ENCODE results near the gene RPL5. TPM values are rescaled to one million over a fixed set of nuclear protein-coding genes. Genes with fewer than 3 reads are reported as not detected.

Gene RPL5
- polyA plus RNA-seq, 1 donor from 2014 or later, result 1,645 TPM

DNA sequence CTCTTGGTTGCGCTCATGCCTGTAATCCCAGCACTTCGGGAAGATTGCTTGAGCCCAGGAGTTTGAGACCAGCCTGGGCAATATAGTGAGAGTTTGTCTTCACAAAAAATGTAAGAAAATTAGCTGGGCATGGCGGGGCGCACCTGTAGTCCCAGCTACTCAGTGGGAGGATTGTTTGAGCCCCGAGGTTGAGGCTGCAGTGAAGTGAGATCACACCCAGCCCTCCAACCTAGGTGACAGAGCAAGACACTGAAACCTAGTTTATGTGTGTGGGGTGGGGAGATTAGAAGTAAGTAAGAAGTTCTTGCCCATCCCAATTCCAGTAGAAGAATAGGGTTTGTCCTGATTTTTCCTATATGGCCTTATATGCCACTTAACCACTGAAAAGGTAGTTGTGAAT is 2.0 kb downstream of the RPL5 start:
- TF ChIP-seq SMC3 (conservative IDR thresholded peaks at IDR 0.05; ENCODE audit: poor library complexity), result no peak
- no peak for TF ChIP-seq EZH2 (IDR thresholded peaks at IDR 0.05; ENCODE audit: borderline replicate concordance, insufficient read depth, low read length, poor library complexity, severe bottlenecking)
- TF ChIP-seq, protein P1, sequence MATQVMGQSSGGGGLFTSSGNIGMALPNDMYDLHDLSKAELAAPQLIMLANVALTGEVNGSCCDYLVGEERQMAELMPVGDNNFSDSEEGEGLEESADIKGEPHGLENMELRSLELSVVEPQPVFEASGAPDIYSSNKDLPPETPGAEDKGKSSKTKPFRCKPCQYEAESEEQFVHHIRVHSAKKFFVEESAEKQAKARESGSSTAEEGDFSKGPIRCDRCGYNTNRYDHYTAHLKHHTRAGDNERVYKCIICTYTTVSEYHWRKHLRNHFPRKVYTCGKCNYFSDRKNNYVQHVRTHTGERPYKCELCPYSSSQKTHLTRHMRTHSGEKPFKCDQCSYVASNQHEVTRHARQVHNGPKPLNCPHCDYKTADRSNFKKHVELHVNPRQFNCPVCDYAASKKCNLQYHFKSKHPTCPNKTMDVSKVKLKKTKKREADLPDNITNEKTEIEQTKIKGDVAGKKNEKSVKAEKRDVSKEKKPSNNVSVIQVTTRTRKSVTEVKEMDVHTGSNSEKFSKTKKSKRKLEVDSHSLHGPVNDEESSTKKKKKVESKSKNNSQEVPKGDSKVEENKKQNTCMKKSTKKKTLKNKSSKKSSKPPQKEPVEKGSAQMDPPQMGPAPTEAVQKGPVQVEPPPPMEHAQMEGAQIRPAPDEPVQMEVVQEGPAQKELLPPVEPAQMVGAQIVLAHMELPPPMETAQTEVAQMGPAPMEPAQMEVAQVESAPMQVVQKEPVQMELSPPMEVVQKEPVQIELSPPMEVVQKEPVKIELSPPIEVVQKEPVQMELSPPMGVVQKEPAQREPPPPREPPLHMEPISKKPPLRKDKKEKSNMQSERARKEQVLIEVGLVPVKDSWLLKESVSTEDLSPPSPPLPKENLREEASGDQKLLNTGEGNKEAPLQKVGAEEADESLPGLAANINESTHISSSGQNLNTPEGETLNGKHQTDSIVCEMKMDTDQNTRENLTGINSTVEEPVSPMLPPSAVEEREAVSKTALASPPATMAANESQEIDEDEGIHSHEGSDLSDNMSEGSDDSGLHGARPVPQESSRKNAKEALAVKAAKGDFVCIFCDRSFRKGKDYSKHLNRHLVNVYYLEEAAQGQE (IDR thresholded peaks at IDR 0.05; ENCODE audit: borderline replicate concordance), result no peak
- TF ChIP-seq TAF1 (IDR thresholded peaks at IDR 0.05; ENCODE audit: low read depth), result no peak
- TF ChIP-seq RAD21 (conservative IDR thresholded peaks at IDR 0.05), result no peak
- TF ChIP-seq MXI1 (conservative IDR thresholded peaks at IDR 0.05; ENCODE audit: poor library complexity, severe bottlenecking), result no peak
- no peak for TF ChIP-seq POLR2AphosphoS5 (IDR thresholded peaks at IDR 0.05)
- TF ChIP-seq, protein P2, sequence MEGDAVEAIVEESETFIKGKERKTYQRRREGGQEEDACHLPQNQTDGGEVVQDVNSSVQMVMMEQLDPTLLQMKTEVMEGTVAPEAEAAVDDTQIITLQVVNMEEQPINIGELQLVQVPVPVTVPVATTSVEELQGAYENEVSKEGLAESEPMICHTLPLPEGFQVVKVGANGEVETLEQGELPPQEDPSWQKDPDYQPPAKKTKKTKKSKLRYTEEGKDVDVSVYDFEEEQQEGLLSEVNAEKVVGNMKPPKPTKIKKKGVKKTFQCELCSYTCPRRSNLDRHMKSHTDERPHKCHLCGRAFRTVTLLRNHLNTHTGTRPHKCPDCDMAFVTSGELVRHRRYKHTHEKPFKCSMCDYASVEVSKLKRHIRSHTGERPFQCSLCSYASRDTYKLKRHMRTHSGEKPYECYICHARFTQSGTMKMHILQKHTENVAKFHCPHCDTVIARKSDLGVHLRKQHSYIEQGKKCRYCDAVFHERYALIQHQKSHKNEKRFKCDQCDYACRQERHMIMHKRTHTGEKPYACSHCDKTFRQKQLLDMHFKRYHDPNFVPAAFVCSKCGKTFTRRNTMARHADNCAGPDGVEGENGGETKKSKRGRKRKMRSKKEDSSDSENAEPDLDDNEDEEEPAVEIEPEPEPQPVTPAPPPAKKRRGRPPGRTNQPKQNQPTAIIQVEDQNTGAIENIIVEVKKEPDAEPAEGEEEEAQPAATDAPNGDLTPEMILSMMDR (IDR thresholded peaks at IDR 0.05; ENCODE audit: poor library complexity, severe bottlenecking), result no peak
- TF ChIP-seq EP300 (conservative IDR thresholded peaks at IDR 0.05; ENCODE audit: poor library complexity, severe bottlenecking), result no peak
- no peak overlapping the region for H3K9ac ChIP-seq (ENCODE audit: low read length)
- H4K20me1 ChIP-seq (ENCODE audit: insufficient read depth), result peaks cover 29% of the 10 kb centered on the region
- no peaks in the 10 kb centered on the region for H3K9me2 ChIP-seq (ENCODE audit: insufficient read depth, low read length)
- no peaks in the 10 kb centered on the region for H3K36me3 ChIP-seq (ENCODE audit: insufficient read depth, low read length)
- peak overlapping the region; percentile 93 for H3K4me3 ChIP-seq (ENCODE audit: low read length)
- no peaks in the 10 kb centered on the region for H3K9me3 ChIP-seq (ENCODE audit: low read length)
- no peak overlapping the region for H2AFZ ChIP-seq (ENCODE audit: low read depth, low read length)
- peak overlapping the region; percentile 92 for H3K4me2 ChIP-seq (ENCODE audit: low read length)
- H3F3A ChIP-seq (ENCODE audit: insufficient read depth, low read length, poor library complexity, severe bottlenecking), result no peaks in the 10 kb centered on the region
- no peak overlapping the region for H3K27ac ChIP-seq (ENCODE audit: low read length)
- H3K79me2 ChIP-seq (replicated peaks; ENCODE audit: insufficient read depth, low read length), result peaks cover 66% of the 10 kb centered on the region
- H3K27me3 ChIP-seq (ENCODE audit: insufficient read depth, low read depth, low read length), result no peaks in the 10 kb centered on the region

DNA sequence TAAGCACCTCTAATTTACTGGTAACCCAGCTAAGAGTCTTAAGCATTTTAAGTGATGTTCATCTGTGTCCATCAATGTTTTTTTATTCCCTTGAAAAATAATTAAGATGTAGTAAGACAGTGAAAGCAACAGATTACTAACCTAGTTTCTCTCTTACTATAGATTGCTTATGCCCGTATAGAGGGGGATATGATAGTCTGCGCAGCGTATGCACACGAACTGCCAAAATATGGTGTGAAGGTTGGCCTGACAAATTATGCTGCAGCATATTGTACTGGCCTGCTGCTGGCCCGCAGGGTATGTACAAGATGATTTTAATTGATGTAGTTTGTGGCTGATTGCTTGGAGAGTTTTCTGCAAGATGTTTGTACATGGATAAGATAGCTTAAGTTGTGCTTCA is 2.8 kb downstream of the RPL5 start:
- H3K4me3 ChIP-seq (ENCODE audit: low read length), result peak overlapping the region; percentile 93
- H2AFZ ChIP-seq (ENCODE audit: low read depth, low read length), result no peak overlapping the region
- no peak overlapping the region for H3K9ac ChIP-seq (ENCODE audit: low read length)
- peaks cover 72% of the 10 kb centered on the region for H3K79me2 ChIP-seq (replicated peaks; ENCODE audit: insufficient read depth, low read length)
- no peaks in the 10 kb centered on the region for H3K27me3 ChIP-seq (ENCODE audit: insufficient read depth, low read depth, low read length)
- H3K36me3 ChIP-seq (ENCODE audit: insufficient read depth, low read length), result no peaks in the 10 kb centered on the region
- H3K27ac ChIP-seq (ENCODE audit: low read length), result no peak overlapping the region
- H3K9me3 ChIP-seq (ENCODE audit: low read length), result no peaks in the 10 kb centered on the region
- peaks cover 29% of the 10 kb centered on the region for H4K20me1 ChIP-seq (ENCODE audit: insufficient read depth)
- no peaks in the 10 kb centered on the region for H3K9me2 ChIP-seq (ENCODE audit: insufficient read depth, low read length)
- H3F3A ChIP-seq (ENCODE audit: insufficient read depth, low read length, poor library complexity, severe bottlenecking), result no peaks in the 10 kb centered on the region
- H3K4me2 ChIP-seq (ENCODE audit: low read length), result no peak overlapping the region
- TF ChIP-seq RAD21 (conservative IDR thresholded peaks at IDR 0.05) (no peak), SMC3 (conservative IDR thresholded peaks at IDR 0.05; ENCODE audit: poor library complexity) (no peak), MXI1 (conservative IDR thresholded peaks at IDR 0.05; ENCODE audit: poor library complexity, severe bottlenecking) (no peak), EZH2 (IDR thresholded peaks at IDR 0.05; ENCODE audit: borderline replicate concordance, insufficient read depth, low read length, poor library complexity, severe bottlenecking) (no peak)
- TF ChIP-seq, protein P1 (IDR thresholded peaks at IDR 0.05; ENCODE audit: borderline replicate concordance), result no peak

Measured in neural cell (in vitro differentiated cells).